AG04450 (cell line): ENCODE results near the gene MOGAT2. TPM values are rescaled to one million over a fixed set of nuclear protein-coding genes. Genes with fewer than 3 reads are reported as not detected.

Source experiments
- CTCF ChIA-PET: fragments of 300-600, 350-600 bp; formaldehyde crosslinking; extraction: SDS; loops from one replicate; lab custom pipeline; 2022; ENCODE audit warnings: antibody characterized with exemption, inconsistent platforms; lab: Charles Lee
- POLR2A ChIA-PET: fragments of 350-600 bp; formaldehyde crosslinking; extraction: SDS; loops from one replicate; lab custom pipeline; 2021; ENCODE audit warnings: antibody characterized with exemption, inconsistent platforms; lab: Yijun Ruan, JAX
- DNase-seq: peaks from one replicate; pipeline ENCODE4 v3.0.0-alpha.2; 2011; ENCODE audit warnings: low read depth, low spot score
- H3K27ac ChIP-seq: one replicate; pipeline ENCODE4 v1.5.1; 2012; ENCODE audit warnings: low read depth, low read length, control low read depth
- H3K27me3 ChIP-seq: one replicate; pipeline ENCODE4 v1.6.0; 2012; ENCODE audit warnings: low read length; ENCODE audit not compliant: control insufficient read depth, insufficient read depth
- H3K4me3 ChIP-seq: 2 replicates; pipeline ENCODE4 v1.5.1; 2011; ENCODE audit warnings: mild to moderate bottlenecking, low read depth, low read length, control low read depth
- H3K9me3 ChIP-seq: 2 replicates; pipeline ENCODE4 v1.5.1; 2012; ENCODE audit warnings: low read length; ENCODE audit not compliant: control insufficient read depth, insufficient read depth
- polyA plus RNA-seq: library from polyadenylated mRNA; depleted of rRNA; stranded (reverse); fragments of >200 nt; gene quantifications from 2 replicates; pipeline ENCODE4 v1.2.3, GENCODE V29; 2011
- TF ChIP-seq, protein P1 (sequence below): IDR thresholded peaks from 2 replicates; pipeline ENCODE4 v1.5.1; 2011; ENCODE audit warnings: low read depth, low read length, control low read depth, inconsistent platforms

MOGAT2 gene
- polyA plus RNA-seq, 1 experiment = not detected

DNA sequence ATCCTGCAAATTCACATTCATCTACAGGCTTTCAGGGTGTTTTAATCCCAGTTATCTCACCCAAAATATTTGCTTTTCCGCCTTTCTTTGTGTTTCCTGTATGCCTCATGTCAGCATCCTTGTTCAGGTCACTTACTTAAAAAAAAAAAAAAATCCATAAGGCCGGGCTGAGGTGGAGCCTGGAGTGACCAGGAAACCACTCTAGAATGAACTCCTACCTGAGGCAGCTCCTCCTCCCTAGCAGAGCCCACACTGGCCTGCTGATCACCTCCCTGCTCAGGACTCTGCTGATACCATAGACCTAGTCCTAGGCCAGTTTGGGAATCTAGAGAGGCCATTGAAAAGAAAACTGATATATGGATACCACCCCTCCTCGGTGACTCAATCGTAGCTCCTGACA is 42.2 kb downstream of the MOGAT2 start:
- ChIA-PET POLR2A (no interaction called here), CTCF (interaction anchor here (0.6 to 2.4 kb wide), 2 partner anchors 53 to 544 kb away, joined by 3 to 9 read pairs; no protein-coding TSS in a partner anchor)
- TF ChIP-seq, protein P1, sequence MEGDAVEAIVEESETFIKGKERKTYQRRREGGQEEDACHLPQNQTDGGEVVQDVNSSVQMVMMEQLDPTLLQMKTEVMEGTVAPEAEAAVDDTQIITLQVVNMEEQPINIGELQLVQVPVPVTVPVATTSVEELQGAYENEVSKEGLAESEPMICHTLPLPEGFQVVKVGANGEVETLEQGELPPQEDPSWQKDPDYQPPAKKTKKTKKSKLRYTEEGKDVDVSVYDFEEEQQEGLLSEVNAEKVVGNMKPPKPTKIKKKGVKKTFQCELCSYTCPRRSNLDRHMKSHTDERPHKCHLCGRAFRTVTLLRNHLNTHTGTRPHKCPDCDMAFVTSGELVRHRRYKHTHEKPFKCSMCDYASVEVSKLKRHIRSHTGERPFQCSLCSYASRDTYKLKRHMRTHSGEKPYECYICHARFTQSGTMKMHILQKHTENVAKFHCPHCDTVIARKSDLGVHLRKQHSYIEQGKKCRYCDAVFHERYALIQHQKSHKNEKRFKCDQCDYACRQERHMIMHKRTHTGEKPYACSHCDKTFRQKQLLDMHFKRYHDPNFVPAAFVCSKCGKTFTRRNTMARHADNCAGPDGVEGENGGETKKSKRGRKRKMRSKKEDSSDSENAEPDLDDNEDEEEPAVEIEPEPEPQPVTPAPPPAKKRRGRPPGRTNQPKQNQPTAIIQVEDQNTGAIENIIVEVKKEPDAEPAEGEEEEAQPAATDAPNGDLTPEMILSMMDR = no peak
- DNase-seq = no peak
- peaks cover 11% of the 10 kb centered on the region for H3K27me3 ChIP-seq
- no peak overlapping the region for H3K27ac ChIP-seq
- H3K9me3 ChIP-seq = no peaks in the 10 kb centered on the region
- no peak overlapping the region for H3K4me3 ChIP-seq

DNA sequence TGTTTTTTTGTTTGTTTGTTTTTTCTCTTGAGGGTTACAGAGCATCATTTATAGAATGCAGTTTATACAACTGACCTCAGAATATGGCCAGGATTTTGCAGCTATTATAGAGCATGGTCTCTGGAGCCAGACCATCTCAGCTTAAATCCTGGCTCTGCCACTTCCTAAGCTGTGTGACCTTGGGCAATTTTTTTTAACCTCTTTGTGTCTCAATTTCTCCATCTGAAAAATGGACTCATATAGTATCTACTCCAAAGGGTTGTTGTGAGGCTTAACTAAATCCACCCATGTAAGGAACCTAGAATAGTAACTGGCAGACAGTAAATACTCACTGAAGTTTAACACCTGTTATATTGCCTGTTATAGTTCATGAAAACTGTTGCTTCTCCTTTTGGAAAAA is 42.6 kb downstream of the MOGAT2 start:
- no peak overlapping the region for H3K27ac ChIP-seq
- TF ChIP-seq, protein P1 = no peak
- no peak overlapping the region for H3K4me3 ChIP-seq
- ChIA-PET CTCF (interaction anchor here (0.6 to 2.4 kb wide), 2 partner anchors 54 to 544 kb away, joined by 3 to 9 read pairs; no protein-coding TSS in a partner anchor), POLR2A (no interaction called here)
- peaks cover 15% of the 10 kb centered on the region for H3K27me3 ChIP-seq
- H3K9me3 ChIP-seq = no peaks in the 10 kb centered on the region
- DNase-seq = no peak

DNA sequence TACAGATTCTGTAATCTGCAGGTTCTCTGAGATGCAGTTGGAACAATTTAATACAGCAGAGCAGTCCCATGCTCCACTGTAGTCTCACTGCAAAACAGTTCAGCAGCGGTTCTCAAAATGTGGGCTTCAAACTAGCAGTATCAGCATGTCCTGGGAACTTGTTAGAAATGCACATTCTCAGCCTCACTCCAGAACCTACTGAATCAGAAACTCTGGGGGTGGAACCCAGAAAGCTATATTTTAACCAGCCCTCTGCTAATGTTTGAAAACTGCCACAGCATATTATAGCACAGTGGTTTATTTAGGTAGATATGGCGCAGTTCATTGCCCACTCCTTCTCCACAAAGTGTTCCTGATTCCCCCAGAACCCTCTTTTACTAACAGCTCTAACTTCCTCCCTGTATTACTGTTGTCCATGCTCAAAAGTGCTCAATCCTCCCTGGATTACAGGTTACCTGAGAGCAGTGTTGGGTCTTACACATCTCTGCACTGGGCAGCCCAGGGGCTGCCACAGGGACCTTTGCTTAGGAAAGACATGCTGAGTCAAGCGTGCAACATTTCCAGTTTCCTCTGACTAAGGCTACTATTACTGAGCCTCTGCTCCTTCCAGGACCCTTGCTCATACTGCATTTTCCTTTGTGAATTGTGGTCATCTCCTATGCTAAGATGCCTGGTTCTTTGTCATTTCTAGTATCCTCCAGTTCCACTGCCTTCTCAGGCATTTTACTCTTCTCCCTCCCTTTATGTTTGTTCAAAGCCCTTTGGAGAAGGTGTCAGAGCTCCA is 43.3 kb downstream of the MOGAT2 start:
- ChIA-PET CTCF (interaction anchor here (2.4 kb wide), 1 partner anchor 55 kb away, joined by 9 read pairs; no protein-coding TSS in a partner anchor), POLR2A (no interaction called here)

DNA sequence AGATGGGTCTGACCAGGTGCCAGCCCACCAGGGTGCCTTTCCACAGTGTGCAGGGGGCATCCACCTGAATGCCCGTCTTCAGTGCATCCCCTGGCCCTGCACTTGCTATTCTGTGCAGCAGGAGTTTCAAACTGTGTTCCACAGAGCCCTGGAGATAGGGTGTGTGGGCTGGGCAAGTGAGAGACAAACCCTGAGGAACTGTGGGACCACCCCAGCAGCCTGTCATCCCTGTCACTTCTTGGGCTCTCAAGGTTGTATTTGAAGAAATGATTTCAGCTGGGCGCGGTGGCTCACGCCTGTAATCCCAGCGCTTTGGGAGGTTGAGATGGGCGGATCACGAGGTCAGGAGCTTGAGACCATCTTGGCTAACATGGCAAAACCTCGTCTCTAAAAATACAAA is 44.5 kb downstream of the MOGAT2 start:
- no peak for DNase-seq
- ChIA-PET CTCF (no interaction called here), POLR2A (no interaction called here)
- Histone ChIP-seq H3K4me3 (no peak overlapping the region), H3K27ac (no peak overlapping the region), H3K27me3 (peaks cover 21% of the 10 kb centered on the region), H3K9me3 (no peaks in the 10 kb centered on the region)
- TF ChIP-seq, protein P1 = no peak

More for the DNA sequence above, 43.3 kb downstream of the MOGAT2 start:
- Histone ChIP-seq H3K27ac (no peak overlapping the region), H3K27me3 (peaks cover 16% of the 10 kb centered on the region), H3K9me3 (no peaks in the 10 kb centered on the region), H3K4me3 (no peak overlapping the region)
- TF ChIP-seq, protein P1 = no peak
- no peak for DNase-seq

DNA sequence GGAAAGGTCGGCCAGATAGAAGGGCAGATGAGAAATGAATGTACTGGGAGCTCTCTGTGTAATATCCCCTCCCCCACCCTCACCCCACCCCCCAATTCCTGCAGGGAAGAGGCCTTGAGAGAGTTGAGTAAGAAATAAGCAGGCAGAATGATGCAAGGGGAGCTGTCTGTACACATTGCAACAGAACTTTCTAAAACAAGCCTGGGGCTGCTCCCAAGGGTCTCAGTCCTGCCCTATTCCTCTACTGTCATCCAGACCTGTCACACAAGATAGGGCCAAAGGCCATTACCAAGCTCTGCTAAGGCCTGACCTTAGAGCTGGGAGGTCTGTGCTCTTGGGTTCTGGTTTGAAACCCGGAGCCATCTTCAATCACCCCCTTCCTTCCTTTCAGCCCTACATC is 45.2 kb downstream of the MOGAT2 start:
- Histone ChIP-seq H3K27ac (peak overlapping the region; percentile 11), H3K4me3 (no peak overlapping the region), H3K9me3 (no peaks in the 10 kb centered on the region; the same call in 1 of the 2 replicates), H3K27me3 (peaks cover 27% of the 10 kb centered on the region)
- POLR2A ChIA-PET = no interaction called here
- TF ChIP-seq, protein P1 = no peak
- CTCF ChIA-PET = no interaction called here
- no peak for DNase-seq
